Fibroblast of mammary gland (primary cell): ENCODE data around the gene KCTD21.
A peak's percentile ranks its signal among the peaks of the same experiment; 100 is the strongest.

ENCODE experiments used
- DNase-seq: peaks from one replicate; pipeline ENCODE4 v3.0.0-alpha.2; 2010; ENCODE audit warnings: low read depth
- H3K4me3 ChIP-seq: 2 replicates; pipeline ENCODE4 v1.5.1; 2011; ENCODE audit warnings: low read depth, mild to moderate bottlenecking, low read length, moderate library complexity; ENCODE audit not compliant: control insufficient read depth
- TF ChIP-seq, protein P1 (sequence below): conservative IDR thresholded peaks from 2 replicates; pipeline ENCODE4 v1.5.1; 2011; ENCODE audit warnings: low read depth, low read length, inconsistent platforms; ENCODE audit not compliant: control insufficient read depth, insufficient read depth

The KCTD21 gene

DNA sequence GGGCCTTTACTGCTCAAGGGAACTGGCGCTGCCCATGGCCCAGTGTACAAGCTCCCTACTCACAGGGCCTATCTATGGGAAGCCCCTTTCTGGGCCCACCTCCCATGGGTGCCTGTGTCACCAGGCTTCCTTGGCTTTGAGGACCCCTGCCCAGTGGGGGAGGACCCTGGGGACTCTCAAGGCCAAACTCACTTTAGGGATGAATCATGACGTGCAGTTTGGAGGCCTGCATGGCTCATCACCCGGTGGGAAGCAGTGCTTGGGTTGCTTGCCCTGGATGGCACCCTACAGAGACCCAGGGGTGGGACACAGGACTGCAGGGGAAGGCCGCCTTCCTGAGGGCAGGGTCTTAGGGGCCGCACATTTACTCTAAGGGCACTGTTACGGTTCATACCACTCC is 16.5 kb downstream of the KCTD21 start:
- TF ChIP-seq, protein P1, sequence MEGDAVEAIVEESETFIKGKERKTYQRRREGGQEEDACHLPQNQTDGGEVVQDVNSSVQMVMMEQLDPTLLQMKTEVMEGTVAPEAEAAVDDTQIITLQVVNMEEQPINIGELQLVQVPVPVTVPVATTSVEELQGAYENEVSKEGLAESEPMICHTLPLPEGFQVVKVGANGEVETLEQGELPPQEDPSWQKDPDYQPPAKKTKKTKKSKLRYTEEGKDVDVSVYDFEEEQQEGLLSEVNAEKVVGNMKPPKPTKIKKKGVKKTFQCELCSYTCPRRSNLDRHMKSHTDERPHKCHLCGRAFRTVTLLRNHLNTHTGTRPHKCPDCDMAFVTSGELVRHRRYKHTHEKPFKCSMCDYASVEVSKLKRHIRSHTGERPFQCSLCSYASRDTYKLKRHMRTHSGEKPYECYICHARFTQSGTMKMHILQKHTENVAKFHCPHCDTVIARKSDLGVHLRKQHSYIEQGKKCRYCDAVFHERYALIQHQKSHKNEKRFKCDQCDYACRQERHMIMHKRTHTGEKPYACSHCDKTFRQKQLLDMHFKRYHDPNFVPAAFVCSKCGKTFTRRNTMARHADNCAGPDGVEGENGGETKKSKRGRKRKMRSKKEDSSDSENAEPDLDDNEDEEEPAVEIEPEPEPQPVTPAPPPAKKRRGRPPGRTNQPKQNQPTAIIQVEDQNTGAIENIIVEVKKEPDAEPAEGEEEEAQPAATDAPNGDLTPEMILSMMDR: no peak
- no peak overlapping the region for H3K4me3 ChIP-seq
- DNase-seq: no peak

DNA sequence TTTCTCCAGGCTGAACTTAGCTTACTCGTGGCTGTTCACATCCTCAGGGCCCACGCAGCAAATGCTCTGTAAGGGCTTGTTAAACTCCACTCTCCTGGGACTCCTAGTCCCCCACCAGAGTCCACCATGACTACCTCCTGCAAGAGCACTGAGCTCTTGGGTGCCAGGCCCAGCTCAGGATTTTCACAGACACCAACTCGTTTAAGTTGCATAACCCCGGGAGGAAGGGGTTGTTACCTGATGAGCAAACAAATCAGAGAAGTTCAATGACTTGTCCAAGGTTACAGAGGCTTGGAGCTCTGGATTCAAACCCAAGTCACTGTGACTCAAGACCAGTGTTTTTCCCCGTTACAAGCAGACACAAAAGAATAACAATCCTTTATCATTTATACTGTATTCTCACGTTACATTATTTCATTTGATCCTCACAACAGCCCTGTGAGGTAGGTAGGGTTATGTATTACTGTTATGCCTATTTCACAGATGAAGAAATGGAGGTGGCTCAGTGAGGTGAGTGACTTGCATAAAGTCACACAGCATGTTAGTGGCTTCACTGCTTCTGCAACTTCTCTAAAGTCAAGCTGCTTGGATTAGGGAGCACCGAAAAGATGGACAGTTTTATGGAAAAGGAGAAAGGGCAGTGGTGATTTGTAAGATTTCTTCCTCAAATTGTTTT is 17.4 kb downstream of the KCTD21 start:
- no peak for DNase-seq
- TF ChIP-seq, protein P1: no peak
- H3K4me3 ChIP-seq: no peak overlapping the region

DNA sequence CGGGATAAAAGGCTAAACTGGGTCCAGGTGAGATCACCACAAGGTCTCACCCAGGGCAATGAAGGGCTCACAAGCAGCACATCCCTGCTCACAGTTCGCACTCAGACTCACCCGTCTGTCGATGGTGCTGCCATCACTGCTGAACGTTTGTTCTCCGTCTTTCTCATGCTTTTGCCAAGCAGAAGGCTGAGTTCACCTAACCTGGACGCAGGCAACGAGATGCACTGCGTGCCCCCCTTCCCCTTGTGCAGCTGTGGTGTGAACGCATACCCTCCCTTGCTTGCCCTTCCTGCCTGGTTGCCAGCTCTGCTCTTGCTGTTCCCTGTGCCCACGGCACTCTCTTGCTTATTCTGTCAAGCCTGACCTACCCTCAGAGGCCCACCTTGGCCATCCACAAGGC is 18.0 kb downstream of the KCTD21 start:
- TF ChIP-seq, protein P1: no peak

DNA sequence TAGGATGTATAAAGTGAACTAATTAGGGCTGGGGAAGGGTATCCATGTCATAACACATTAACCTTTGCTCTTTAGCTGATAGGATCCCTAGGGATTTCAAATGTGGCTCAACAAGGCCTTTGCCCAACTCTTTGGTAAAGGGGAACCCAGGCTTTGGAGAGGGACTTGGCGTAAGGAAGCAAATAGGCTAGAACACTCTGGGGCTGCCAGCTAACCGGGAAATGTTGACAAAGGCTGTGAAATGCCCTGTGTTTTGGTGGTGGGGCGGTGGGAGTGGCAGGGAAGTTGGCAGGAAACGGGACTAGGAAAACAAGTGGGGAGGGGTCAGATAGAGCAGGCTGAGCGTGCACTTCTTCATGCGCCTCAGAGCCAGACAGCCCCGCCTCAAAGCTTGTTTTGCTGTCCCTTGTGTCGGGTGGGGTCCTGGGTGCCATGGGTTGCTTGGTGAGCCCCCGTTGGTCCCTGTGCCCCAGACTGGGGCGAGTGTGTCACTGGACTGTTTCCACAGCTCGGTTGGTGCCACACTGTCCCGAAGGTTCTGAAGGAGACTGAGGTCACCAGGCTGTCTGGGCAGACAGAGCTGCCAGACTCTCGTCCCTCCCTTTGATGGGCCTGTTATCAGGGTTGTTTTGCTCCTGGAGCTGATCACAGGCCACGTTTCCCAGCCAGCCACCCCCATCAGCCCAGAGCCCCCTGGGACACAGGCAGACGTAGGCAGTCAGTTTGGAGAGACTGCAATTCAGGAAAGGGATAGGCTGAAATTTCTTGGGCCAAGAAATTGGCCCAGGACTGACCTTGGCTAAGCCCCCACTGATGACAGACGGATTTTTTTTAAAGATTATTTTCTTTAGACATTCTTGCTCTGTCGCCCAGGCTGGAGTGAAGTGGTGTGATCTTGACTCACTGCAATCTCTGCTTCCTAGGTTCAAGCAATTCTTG is 19.6 kb downstream of the KCTD21 start:
- TF ChIP-seq, protein P1: no peak
- no peak overlapping the region for H3K4me3 ChIP-seq
- peak; percentile 94 for DNase-seq

More for the DNA sequence above, 18.0 kb downstream of the KCTD21 start:
- DNase-seq: no peak
- H3K4me3 ChIP-seq: no peak overlapping the region

DNA sequence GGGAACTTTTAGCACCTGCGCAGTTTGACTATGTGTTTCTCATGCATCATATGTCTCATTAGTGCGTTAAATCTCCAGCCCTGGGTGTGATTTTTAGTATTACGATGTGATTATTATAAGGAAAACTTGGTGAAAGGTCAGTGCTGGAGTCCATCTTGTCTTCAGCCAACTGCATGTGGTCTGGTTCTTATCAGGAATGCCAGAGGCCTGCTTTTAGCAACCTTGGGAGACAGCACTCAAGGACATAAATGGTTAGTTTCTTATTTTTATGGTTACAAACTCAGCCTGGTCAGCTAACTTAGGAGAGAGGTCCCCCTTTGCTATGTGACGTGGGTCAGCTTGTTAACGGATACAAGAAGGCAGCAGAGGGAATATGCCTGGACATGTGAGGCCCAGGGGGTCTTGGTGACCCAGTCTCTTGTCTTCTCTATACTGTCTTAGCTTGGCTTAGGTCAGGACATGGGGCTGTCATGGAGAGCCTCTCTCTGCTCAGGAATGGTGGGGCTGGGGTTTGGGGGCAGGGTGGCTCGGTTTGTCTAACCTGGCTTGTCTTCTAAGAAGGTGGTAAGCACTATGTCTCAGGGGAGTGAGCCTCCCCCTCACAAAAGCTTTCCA is 21.5 kb downstream of the KCTD21 start:
- TF ChIP-seq, protein P1: no peak
- no peak overlapping the region for H3K4me3 ChIP-seq
- DNase-seq: no peak

DNA sequence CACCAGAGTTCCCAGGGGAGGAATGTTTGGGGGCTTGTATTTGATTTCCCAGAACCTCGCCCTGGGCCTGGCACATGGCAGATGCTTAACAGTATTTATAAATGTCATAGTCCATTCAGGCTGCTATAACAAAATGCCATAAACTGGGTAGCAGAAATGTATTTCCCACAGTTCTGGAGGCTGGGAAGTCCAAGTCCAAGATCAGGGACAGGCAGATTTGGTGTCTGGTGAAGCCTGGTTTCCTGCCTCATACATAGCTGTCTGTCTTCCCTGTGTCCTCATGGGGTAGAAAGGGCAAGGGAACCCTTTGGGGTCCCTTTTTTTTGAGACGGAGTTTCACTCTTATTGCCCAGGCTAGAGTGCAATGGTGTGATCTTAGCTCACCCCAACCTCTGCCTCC is 24.0 kb downstream of the KCTD21 start:
- TF ChIP-seq, protein P1: no peak
- DNase-seq: no peak
- H3K4me3 ChIP-seq: no peak overlapping the region
